HG02840 (cell line): ENCODE data around the gene NAA16.
"Not testable (repeated sequence)": the region's sequence is repeated elsewhere in the genome, so short reads cannot be mapped to it uniquely, and the experiment has no call there.

Source experiments
- ATAC-seq: cut with Tn5 transposase; IDR thresholded peaks from one replicate; pipeline ENCODE4 v1.9.1; 2021; ENCODE audit warnings: mild to moderate bottlenecking, moderate library complexity, moderate number of reproducible peaks; ENCODE audit not compliant: unreplicated experiment, low FRiP score

Gene NAA16

GRCh38 chr13:41352935-41353840, 42.1 kb downstream of the NAA16 start:
- ATAC-seq = no peak

GRCh38 chr13:41354416-41354815, 43.3 kb downstream of the NAA16 start:
- ATAC-seq = no peak

GRCh38 chr13:41356385-41356648, 45.2 kb downstream of the NAA16 start:
- ATAC-seq = not testable (repeated sequence)

- no peak for ATAC-seq
Observed at GRCh38 chr13:41356786-41357185, 45.7 kb downstream of the NAA16 start.

- no peak for ATAC-seq
Observed at GRCh38 chr13:41361491-41361890, 50.4 kb downstream of the NAA16 start.

- ATAC-seq = no peak
Observed at GRCh38 chr13:41364043-41364442, 53.0 kb downstream of the NAA16 start.

GRCh38 chr13:41365631-41366030, 54.6 kb downstream of the NAA16 start:
- no peak for ATAC-seq

GRCh38 chr13:41370736-41371135, 59.7 kb downstream of the NAA16 start:
- ATAC-seq = no peak

- ATAC-seq = no peak
Observed at GRCh38 chr13:41377446-41377845, 66.4 kb downstream of the NAA16 start.

GRCh38 chr13:41382431-41382830, 71.4 kb downstream of the NAA16 start:
- no peak for ATAC-seq

GRCh38 chr13:41383386-41383785, 72.3 kb downstream of the NAA16 start:
- ATAC-seq = no peak

- ATAC-seq = no peak
Observed at GRCh38 chr13:41384749-41385503, 73.9 kb downstream of the NAA16 start.

- no peak for ATAC-seq
Observed at GRCh38 chr13:41386211-41386610, 75.1 kb downstream of the NAA16 start.

- no peak for ATAC-seq
Observed at GRCh38 chr13:41387576-41387975, 76.5 kb downstream of the NAA16 start.

- no peak for ATAC-seq
Observed at GRCh38 chr13:41388143-41388881, 77.2 kb downstream of the NAA16 start.

GRCh38 chr13:41389580-41389979, 78.5 kb downstream of the NAA16 start:
- ATAC-seq = no peak

- no peak for ATAC-seq
Observed at GRCh38 chr13:41394166-41394565, 83.1 kb downstream of the NAA16 start.

- ATAC-seq = no peak
Observed at GRCh38 chr13:41398494-41399170, 87.6 kb downstream of the NAA16 start.

- ATAC-seq = no peak
Observed at GRCh38 chr13:41401366-41401765, 90.3 kb downstream of the NAA16 start.

GRCh38 chr13:41402691-41403511, 91.8 kb downstream of the NAA16 start:
- no peak for ATAC-seq
